NT2/D1 (cell line): ENCODE measurements around the gene NSUN5.
"Not testable (repeated sequence)": the region's sequence is repeated elsewhere in the genome, so short reads cannot be mapped to it uniquely, and the experiment has no call there.

Source experiments
- DNase-seq: peaks from one replicate; pipeline ENCODE4 v3.0.0-alpha.2; 2011; ENCODE audit warnings: low read depth, low spot score
- H3K27me3 ChIP-seq: 2 replicates; pipeline ENCODE4 v1.6.0; 2011; ENCODE audit warnings: mild to moderate bottlenecking; ENCODE audit not compliant: insufficient read length, insufficient read depth
- H3K36me3 ChIP-seq: 2 replicates; pipeline ENCODE4 v1.6.1; 2011; ENCODE audit warnings: mild to moderate bottlenecking, low read length, mixed read lengths; ENCODE audit not compliant: insufficient read depth, insufficient read length
- H3K4me1 ChIP-seq: 2 replicates; pipeline ENCODE4 v1.5.1; 2011; ENCODE audit not compliant: insufficient read depth, insufficient read length
- H3K4me3 ChIP-seq: 2 replicates; pipeline ENCODE4 v1.5.1; 2011; ENCODE audit warnings: low read depth; ENCODE audit not compliant: insufficient read length
- H3K9ac ChIP-seq: 2 replicates; pipeline ENCODE4 v1.6.0; 2011; ENCODE audit warnings: low read depth; ENCODE audit not compliant: insufficient read length
- H3K9me3 ChIP-seq: 2 replicates; pipeline ENCODE4 v1.5.1; 2011; ENCODE audit warnings: mild to moderate bottlenecking, low read length; ENCODE audit not compliant: insufficient read depth

Gene NSUN5

GRCh38 chr7:73267813-73268212 lies 40.8 kb downstream of the NSUN5 start:
- not testable (repeated sequence) for H3K4me3 ChIP-seq, H3K27me3 ChIP-seq, DNase-seq, H3K4me1 ChIP-seq, H3K9me3 ChIP-seq, H3K9ac ChIP-seq, H3K36me3 ChIP-seq

GRCh38 chr7:73266719-73267368 lies 41.8 kb downstream of the NSUN5 start:
- H3K9me3 ChIP-seq, H3K27me3 ChIP-seq, H3K4me3 ChIP-seq, H3K36me3 ChIP-seq, H3K9ac ChIP-seq, H3K4me1 ChIP-seq, DNase-seq: not testable (repeated sequence)

DNA sequence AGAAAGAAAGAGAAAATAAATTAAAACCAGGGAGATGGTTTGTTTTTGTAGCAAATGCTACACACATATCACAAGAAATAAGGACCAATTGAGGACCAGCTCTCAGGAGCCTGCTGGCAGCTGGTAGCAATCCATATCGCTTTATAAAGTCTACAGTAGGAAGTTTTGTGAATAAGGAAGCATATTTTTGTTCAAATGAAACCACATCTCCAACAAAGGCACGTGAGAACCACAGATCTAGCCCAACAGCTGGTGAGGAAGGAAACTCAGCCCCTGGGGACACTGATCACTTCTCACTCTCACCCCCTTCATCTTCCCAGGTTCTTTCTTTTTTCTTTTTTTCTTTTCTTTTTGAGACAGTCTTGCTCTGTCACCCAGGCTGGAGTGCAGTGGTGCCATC lies 46.2 kb downstream of the NSUN5 start:
- not testable (repeated sequence) for DNase-seq, H3K9ac ChIP-seq, H3K4me3 ChIP-seq

More for the DNA sequence above, 46.2 kb downstream of the NSUN5 start:
- H3K4me1 ChIP-seq, H3K9me3 ChIP-seq, H3K27me3 ChIP-seq, H3K36me3 ChIP-seq: not testable (repeated sequence)
